C1 segment of cervical spinal cord (tissue), 14 donors: ENCODE results near the gene ADI1.

ENCODE experiments used
- DNase-seq, 14 donors: peaks; one replicate each; lab custom pipeline; 2025; lab: John Stamatoyannopoulos, UW

The ADI1 gene

DNA sequence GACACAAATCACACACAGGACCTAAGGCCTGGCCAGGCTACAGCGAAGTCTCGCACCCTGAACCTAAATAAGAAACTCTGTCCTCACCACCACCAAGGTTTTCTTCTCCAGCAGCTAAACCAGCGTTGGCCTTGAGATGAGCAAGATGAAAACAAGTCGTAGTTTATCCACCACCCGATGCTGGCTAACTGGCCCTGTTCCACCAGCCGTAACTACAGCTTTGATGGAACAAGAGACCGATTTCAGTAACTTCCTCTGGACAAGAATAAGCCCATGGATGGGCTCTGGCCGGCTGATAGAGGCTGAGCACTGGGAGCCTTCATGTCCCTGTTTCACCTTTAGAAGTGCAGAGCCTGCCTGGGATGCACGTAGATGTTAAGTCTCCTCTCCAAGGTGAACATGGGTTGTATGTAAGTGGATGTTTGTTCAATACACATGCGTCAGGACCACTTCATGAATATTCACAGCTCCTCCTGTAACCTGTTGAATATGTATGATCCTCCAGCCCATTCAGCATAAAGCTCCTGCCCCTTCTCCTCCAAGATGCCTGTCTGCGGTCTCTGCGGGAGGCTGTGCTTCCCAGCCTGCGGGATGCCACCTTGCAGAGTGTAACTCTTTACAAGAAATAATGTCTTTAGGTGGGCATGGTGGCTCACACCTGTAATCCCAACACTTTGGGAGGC, 24.2 kb downstream of the ADI1 start:
- no peak for DNase-seq

DNA sequence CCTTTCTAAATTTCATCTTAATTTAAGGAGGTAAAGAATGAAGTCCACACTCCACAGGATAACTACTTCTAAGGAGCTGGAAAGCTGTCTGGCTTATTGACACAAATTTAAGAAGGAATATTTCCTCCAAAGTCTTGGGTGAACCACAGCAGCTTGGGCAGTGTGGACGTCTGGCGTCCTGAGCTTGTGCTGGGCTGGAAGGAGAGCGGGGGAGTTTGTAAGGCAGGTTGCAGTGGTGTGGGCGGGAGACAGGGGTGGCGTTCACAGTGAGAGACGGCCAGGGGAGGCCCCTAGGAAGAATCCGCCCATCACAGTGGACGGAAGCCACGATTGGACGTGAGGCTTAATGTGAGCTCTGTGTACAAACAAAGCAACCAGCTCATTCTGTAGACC, 25.7 kb downstream of the ADI1 start:
- DNase-seq, result no peak

DNA sequence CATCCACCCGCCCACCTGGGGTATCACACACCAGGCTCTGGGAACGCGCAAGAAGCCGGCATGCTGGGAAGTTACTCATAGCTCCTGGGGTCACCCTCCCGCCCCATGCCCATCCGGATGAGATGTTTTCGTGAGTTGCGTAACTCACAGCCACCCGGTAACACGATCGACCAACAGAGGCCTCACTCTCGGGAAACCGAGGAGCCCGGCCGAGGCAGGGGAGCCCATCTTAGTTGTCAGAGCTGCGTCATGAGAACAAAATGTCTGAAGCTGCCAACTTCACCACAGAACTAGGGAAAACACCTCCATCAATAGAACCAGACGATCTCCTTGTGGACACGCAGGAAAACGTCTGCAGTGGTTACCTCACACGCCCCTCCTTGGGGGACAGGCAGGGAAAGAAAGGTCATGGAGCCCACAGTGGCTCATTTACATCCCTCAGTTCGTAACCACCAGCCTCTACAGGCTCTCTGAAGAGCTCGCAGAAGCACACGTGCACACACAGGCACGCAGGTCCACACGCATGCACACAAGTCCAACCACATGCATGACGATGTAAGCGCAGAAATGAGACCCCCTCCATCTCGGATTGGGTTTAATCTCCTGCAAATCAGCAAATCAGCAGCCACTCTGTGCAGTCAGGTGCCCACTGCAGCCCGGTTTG, 26.2 kb downstream of the ADI1 start:
- DNase-seq, result no peak

DNA sequence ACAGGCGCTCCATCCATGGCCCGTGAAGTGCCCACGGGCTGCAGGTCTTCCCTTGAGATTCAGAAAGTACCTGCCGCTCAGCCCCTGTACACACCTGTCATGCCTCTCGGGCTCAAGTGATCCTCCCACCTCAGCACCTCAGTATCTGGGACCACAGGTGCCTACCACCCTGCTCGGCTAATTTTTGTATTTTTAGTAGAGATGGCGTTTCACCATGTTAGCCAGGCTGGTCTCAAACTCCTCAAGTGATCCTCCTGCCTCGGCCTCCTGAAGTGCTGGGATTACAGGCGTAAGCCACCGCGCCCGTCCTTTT, 26.9 kb downstream of the ADI1 start:
- peak in 1 of 14 donors; percentile 4 for DNase-seq

DNA sequence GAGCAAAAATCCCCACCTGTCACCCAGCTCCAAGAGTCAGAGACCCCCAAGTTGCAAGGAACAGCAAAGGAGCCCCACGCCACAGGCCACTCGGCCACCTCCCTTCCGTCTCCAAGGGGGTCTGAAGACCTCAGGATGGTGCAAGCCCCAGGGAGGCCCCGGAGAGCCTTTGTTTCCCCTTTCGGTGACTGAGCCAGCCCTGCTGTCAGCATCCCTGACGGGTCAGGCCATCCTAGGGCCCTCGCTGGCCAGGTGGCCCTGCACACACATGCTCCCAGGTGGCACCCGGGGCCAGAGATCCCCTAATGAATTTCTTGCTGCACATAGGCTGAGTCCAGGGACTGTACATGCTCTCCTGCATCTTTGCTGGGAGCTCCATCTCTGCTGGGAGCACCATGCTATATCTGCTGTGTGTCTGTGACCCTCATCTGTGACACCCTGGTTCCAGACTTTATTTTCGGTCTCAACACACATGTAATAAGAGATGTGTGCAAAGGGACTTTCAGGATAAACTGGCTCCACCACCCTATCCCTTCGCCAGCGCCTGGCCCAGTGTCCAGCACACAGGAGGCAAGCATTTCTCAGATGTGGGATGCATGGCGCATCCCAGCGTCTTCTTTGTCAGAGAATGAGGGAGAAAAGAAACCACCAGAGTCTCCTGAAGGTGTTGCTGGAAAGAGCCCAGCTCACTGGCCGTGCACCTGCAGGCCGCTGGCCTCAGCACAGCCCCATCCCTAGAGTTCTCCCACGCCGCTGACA, 27.4 kb downstream of the ADI1 start:
- no peak for DNase-seq

DNA sequence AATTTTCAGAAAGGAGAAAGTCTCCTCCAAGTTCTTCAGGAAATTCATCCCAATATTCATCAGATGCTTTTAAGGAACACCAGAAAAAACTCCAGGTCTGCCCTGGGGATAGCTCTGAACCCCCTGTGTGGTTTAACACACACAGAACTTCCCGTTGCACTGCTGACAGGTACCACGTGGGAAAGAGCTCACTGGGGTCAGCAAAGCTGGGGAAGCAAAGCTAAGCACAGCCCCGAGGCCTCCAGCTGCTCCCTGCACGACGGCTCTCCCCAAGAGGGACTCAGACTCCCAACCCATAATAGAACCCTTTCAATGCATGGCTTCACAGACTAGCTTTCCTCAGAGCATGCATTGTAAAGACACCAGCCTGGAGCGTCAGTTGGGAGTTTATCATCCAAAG, 28.0 kb downstream of the ADI1 start:
- DNase-seq, result no peak

DNA sequence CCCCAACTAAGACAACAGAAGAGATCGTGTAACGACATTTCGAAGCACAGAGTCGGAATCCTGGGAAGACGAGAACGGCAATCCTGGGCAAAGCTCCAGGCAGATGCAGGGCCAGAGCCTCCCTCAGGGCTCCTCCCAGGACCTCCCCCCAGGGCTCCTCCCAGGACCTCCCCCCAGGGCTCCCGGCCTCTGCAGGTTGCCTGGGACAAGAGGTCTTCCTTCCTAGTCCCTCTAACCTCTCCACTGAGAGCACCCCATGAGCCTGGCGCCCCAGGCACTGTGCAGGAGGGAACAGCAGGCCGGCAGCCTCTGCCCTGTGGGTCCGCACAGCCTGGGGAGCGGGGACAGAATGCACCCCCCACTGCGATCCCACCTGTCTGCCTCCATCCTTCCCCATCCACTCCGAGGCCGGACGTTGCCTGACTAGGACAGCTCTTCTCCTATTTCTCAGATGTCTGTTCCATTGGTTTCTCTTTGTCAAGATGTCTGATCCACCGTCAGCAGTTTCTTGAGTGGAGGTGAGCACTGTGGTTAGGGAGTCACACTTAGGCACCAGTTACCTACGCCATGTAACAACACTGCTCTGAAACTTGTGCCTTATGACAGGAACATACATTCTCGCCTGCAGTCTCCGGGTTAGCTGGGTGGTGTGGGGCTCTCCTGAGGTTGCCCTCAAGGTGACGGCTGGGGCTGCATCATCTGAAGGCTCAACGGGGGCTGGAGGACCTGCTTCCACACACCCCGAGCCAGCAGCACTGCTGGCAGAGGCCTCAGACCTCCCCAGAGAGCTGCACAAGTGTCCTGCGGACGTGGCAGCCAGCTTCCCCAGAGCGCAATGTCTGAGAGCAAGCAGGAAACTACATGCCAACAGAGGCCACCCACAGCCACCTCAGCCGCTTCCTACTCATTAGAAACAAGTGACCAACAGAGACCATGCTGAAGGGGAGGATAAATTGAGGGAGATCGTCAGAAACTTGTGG, 28.9 kb downstream of the ADI1 start:
- DNase-seq, result no peak

DNA sequence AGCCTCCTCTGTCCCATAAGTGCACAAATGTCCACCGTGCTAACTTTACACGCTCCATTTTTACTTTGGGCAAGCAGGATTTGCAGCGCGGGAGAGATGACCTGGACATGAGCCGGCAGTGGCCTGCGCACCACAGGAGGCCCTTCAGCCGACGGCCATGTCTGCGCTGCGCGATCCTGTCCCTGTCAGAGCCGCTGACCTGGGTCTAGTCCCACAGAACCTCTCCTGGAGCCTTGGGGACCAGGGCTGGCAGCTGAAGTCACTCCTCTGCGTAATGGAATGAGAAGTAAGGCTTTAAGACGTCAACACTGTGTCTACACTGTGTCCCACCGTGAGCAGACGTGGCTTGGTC, 29.6 kb downstream of the ADI1 start:
- no peak for DNase-seq

DNA sequence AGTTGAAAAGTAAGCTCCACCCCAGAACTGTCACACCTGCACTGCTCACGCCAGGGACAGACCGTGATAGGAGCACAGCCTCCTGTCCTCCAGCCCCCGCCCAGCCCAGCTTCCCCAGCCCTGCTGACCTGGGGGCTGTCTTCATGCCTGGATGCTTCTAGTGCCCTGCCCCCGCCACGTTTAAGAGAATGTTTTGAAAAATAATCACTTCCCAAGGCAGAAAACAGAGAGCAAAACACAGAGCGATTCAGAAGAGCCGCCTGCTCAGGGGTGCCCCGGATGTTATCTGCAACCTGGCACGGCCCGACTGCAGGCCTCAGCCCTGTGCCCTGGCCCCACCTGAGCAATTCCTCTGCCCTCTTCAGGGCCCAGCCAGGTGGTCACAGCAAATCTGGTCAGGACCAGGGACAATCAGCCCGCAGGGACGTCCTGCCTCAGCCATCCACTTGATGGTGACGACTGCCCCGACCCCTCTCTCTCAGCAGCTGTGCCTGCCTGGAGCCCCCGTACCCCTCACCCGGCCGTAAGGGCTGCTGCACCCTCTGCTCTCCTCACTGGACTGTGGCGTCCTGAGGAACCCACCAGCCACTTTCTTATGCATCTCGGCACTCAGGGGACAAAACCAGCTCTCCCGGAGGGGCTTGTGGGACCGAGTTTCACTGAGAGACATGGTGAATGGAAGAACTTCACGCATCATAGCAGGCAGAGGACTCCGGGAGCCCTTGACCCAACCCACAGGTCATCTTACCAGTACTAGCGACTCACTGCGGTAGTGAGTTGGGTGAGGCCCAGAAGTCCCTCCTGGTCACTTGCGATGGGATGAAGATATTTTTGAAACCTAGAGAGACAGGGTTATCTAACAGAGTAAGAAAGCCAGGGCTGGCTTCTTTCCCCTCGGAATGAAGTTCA, 30.2 kb downstream of the ADI1 start:
- DNase-seq, result no peak

DNA sequence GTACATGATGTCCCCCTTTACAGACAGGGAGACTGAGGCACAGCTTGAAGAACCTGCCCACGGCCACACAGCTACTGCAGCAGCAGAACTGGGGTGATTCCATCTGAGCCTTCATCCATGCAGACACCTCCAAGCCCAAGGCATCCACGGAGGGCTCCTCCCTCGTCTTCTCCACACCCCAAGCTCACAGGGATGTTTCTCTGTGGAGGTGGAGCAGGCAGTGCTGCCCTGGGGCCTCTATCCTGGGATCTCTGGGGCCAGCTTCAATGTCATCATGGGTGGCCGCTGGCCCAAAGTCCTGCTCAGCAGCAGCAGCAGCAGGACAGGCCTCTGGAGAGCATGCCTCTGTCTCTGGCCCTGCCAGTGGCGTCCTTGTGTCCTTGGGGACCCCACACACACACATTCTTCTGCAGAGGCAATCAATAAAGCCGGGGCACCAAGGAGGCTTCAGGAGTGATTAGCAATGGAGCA, 31.2 kb downstream of the ADI1 start:
- no peak for DNase-seq

DNA sequence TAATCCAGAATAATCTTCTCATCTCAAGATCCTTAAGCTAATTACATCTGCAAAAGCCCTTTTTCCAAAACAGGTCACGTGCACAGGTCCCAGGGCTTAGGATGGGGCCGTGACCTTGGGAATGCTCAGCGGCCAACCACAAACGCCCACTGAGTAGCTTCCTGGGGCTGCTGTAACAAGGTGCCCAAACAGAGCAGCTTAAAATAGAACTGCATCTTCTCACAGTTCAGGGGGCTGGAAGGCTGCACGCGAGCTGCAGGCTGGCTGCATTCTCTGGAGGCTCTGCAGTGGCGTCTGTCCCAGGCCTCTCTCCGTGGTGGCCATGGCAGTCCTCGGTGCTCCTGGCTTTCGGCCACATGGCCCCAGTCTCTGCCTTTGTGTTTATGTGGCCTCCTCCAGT, 31.9 kb downstream of the ADI1 start:
- DNase-seq, result peak in 2 of 14 donors; percentile 20 to 62

DNA sequence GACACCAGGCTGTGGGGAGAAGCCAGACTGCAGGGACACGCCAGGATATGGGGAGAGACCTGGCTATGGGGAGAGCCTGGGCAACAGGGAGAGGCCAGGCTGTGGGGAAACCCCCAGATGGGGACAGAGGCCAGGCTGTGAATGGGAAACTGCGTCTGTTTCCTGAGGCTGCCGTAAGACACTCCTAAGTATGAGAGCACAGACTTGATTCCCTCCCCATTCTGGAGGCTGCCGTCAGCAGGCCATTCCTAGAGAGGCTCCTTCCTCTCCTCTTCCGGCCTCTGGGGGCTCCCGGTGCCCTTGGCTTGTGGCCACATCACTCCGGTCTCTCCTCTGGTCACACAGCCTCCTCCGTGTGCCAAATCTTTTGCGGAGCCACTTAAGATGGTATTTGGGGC, 32.3 kb downstream of the ADI1 start:
- peak in 1 of 14 donors; percentile 36 for DNase-seq

DNA sequence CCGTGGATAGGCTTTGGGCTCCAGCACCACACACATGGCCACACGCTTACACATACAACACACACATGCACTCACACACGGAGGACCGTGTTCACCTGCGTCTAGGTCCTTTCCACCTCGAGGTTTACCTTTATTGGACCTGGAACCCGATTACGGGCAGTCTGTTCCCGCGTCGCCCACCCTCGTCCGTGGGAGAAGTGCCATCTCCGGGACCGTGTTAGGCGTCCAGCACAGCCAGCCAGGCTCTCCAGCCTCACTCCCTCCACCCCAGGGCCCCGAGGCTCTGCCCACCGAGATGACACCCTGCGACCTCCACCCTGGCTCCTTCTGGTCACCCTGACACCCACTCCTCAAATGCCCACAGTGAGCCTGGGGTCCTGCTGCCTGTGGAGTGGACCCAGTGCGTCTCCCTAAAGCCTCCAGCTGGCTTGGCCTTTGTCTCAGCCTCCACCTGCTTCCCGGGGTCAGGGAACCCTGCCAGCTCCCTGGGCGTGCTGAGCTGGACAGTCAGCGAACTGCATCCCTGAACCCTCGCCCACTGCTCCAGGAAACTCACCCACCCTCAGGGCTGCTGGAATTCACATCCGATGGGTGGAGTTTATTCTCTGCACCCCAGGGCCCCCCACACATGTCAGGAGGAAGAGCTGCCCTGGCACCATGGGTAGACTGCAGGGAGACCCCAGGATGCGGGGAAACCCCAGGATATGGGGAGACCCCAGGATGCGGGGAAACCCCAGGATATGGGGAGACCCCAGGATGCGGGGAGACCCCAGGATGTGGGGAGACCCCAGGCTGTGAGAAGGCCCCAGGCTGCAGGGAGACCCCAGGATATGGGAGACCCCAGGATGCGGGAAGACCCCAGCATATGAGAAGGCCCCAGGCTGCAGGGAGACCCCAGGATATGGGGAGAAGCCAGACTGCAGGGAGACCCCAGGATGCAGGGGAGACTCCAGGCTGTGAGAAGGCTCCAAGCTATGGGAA, 33.0 kb downstream of the ADI1 start:
- no peak for DNase-seq

DNA sequence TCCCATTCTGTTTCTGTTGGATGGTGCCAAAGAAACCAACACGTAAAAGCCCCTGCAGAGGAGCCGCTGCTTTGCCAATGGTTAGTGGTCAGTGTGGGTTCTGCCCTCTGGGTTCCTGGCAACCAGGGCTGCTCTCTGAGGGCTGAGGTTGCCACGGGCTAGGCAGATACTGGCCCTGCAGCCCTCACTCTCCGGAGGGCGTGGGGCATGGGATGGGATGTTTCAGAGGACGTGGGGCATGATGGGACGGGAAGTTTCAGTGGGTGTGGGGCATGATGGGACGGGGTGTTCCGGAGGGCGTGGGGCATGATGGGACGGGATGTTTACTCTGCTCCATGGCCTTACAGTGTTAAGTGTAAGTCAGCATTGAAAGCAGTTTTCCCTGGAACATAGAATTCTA, 34.2 kb downstream of the ADI1 start:
- no peak for DNase-seq

DNA sequence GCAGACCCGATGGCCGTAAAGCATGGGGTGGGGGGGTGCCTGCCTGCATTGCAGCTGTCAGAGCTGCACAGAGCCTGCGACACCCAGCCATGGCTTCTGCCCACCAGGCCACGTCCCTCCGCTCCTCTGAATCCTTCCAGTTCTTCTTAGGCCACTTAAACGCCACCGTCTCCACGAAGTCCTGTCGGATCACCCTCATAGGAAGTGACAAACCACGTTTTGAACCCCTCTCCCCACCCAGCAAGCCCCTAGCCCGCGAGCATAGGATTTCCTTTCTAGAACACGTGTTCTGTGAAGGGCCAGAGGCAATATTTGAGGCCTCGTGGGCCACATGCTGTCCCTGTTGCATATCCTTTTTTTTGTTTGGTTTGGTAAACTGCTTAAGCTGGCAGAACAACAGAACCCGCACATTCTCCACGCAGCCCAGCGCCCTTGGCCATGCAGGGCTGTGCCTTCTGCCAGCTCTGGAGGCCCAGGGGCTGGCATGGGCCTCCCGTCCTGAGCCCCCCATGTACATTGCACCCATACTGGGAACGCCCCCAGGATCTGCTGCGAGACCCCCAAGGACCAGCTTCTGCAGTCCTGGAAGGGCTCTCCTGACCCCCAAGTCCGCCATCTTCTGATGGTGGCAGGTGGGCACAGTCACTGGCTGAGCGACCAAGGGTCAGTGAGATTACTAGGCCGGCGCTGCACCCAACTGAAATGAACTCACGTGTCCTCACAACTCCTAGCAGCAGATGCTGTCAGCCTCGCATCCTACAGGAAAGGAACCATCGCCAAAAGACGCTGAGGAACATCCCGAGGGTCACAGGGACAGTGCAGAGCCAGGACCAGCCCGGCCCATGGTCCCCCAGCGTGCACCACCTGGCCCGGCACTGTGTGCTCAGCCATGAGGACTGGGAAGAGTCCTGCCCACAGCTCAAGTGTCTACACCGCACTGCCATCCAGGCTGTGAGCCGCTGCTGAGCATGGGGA, 35.1 kb downstream of the ADI1 start:
- no peak for DNase-seq

DNA sequence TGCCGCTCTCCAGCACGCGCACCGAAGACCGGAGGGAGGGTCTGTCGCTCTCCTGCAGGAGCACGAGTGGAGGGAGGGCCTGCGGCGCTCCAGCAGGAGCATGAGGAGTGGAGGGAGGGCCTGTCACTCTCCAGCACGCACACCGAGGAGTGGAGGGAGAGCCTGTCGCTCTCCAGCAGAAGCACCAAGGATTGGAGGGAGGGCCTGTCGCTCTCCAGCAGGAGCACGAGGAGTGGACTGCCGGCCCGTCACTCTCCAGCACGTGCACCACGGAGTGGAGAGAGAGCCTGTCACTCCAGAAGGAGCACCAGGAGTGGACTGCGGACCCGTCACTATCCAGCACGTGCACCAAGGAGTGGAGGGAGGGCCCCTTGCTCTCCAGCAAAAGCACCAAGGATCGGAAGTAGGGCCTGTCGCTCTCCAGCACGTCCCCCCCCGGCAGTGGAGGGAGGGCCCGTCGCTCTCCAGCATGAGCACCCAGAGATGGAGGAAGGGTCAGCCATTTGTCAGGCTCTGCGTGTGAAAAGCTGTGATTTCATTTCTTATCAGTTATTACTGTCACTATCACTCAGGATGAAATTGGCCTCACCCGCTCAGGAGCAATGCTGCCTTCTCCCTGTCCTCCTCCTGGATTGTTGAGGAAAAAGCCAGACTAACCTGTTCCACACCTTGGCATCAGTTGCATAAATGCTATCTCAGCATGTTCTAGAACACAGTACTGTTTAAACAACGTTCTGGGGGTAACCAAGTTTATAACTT, 35.9 kb downstream of the ADI1 start:
- DNase-seq, result peak in 6 of 14 donors; percentile 26 to 55 (median 34)

DNA sequence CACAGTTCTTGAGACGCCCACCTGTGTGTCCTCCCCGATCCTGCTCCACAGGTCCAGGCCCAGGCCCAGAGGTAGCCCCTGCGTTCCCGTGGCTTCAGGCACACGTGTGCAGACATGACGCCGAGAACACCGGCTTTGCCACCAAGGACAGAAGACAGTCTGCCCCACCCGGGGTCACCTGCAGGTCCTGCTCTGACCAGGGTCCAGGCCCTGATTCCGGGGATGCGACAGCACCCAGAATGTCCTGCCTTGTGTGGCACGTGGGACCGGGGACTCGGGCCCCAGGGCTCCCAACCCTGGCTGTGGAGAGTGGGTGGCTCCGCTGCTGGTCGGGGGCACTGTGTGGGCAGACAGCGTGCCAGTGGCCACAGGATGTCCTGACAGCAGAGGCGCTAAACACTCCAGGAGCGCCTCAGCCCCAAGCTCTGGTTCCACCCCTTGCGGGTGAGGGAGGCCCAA, 36.9 kb downstream of the ADI1 start:
- no peak for DNase-seq
